Activated CD8-positive, alpha-beta memory T cell treated with anti-CD3 and anti-CD28 coated beads, Interleukin-2, amount 50 U/mL, for 1 hour (primary cell): Measurements from ENCODE around the gene NRXN3.

Experiments
- DNase-seq: peaks from one replicate; pipeline ENCODE4 v3.0.0-alpha.2; 2020; ENCODE audit errors: extremely low read depth

Gene NRXN3

DNA sequence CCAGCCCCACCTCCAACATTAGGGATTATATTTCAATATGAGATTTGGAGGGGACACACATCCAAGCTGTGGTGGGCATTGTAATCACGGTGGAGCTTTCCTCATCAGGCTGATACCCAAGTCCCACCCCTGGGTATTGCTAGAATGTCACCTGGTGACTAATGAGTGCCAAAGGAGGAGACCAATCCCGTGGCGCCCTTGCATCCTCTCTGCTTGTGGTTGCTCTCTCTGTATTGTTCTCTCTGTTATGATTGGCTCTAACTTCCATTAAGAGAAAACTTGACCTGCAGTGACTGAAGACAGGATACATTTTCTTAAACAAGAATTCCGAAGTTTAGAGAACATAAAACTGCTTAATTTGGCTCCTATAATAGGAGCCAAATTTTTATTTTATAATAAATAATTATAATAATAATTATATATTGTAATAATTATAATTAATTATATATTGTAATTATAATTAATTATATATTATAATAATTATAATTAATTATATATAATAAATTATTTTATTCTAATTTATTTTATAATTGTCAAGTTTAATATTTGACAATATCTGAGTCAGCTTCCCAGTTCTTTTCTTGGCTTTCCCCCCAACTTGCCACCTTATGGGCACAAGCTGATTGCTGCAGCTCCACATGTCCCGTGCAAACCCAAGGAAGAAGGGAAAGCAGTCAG is 1621.0 kb downstream of the NRXN3 start:
- DNase-seq: no peak

DNA sequence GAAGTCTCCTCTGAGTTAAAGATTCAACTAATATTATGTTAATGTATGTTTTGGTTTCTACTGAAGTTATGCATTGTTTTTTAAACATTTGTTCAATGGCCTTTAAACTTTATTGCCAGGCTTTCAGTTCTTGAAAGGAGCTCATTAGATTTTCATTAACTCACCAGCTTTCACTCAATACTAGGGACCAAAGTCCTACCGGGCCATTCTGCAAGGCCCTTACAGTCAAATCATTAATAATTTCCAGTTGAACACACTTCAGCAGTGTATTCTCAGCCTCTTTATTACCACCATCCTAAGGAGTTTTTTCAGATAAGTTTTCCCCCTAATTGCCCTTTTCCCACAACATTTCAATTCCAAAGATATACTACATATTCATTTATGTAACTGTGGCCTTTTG is 1631.9 kb downstream of the NRXN3 start:
- DNase-seq: no peak

DNA sequence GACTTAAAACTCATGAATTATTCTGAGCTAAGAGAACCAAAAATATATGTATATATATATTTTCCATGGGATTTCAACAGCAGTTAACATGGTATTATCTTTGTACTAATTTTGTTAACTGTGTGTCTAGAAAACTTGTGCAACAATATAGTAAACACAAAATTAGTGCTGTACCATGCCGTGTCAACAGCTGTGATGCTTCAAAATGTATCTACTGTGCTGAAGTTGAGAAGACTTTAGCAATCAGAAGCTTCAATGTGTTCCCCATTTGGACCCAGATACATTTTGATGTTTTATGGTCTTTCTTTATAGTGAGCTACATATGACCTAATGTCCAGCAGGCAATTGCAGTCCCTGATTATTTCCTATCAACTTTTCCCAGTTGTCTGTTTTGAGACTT is 1635.5 kb downstream of the NRXN3 start:
- DNase-seq: no peak

DNA sequence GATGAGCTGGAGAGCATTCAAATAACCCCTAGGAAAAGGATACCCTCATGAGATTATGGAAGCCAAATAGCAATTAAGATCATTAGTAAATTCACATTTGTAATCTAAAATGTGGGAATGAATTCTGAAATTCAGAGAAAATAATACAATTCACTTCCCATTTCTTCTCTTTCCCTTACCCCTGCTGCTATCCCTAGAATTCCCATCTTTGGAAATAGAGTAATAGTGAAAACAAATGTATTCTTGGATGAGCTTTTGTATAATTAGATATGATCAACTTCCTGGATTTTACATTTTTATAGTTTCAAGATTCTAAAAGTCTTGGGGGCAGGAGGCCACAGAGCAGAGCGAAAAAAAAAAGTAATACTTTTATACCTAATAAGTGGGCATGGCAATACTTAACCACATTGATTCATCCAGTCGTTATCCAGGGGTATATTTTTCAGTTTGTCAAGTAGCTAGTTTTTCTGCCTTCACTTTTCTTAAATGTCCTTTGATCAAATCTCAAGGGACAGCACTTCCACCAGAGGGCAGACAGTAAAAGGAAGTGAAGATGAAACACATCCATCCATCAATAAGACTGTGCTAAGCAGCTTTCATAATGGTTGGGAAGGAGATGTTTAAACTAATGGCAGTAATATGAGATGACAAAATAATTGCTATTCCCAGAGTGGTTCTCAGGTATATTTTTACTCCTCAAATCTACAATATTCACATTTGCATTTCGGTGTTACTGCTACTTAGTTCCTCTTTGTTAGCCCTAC is 1639.9 kb downstream of the NRXN3 start:
- DNase-seq: no peak

DNA sequence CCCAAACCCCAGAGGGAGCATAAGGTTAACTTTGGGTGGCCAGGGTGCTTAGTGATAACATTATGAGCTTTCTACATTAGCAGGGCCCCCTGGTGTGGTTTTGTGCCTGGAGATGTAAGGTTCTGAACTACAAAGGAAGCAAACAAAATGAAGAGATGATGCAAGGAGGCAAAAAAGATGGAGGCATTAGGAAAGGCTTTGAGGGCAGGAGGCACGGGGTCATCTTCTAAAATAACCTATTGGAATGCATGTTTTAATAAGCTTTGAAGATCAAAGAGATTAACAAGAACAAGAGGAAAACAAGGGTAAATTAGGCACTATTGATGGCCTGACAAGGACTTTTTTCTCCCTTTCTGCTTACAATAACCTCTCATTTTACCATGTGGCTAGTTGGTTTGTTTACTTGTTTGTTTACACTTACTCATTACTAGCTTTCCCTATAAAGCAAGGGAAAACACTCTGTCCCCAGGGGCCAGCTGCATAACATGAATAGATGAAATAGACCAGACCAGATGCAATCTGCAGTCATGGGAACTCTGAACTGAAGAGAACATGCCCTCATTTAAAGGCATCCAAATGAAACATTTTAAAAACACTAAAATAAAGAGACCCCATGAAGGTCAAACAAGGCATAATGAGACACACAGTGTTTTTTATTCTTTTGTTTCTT is 1650.8 kb downstream of the NRXN3 start:
- DNase-seq: no peak

DNA sequence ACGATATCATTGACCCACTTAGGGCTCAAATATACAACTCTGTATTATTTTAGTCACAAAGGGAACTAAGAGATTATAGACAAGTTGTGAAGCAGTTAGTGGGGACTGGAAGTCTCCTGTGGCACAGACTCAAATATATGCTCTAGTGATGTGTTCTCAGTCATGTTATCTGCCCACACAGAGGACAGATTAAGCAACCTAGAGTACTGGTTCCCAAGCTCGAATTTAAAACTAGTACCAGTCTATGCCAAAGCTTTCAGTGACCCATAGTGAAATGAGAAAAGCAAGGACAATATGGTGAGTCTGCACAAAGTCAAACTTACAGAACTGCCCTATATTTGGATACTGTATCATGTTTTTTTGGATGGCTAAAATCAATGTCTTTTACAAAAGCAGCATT is 1651.9 kb downstream of the NRXN3 start:
- no peak for DNase-seq

DNA sequence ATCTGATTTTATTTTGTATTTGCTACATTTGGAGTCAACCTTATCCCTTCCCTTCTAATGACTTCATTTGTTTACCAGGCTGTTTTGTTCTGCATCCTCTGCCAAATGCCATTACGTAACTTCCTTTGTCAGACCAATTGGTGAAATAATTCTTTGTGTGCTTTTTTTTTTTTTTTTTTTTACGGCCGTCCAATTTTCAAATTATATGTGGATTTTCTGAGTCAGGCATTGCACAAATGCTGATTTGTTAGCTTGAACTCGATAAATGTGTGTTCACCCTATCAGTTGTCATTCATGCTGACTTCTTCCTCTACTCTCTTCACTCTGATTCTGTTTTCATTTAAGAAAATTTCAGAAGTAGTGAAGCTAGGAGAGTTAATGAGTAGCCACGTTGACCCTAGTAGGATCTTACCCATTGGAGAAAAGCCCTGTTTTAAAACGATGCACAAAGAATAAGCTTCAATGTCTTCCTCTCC is 1654.9 kb downstream of the NRXN3 start:
- DNase-seq: no peak

DNA sequence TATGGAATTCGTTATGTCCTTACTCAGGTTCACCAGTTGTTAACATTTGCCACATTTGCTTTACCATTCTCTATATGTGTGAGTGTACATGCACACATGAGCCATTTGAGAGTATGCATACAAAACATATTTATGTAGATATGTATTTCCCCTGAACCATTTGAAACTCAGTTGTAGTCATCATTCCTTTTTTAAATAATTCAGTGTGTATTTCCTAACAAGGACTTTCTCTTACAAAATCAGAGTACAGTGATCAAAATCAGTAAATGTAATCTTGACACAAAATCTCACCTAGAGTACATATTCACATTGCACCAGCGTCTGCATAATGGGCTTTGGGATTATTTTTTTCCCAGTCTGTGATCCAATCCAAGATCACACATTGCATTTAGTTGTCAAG is 1656.2 kb downstream of the NRXN3 start:
- DNase-seq: no peak

DNA sequence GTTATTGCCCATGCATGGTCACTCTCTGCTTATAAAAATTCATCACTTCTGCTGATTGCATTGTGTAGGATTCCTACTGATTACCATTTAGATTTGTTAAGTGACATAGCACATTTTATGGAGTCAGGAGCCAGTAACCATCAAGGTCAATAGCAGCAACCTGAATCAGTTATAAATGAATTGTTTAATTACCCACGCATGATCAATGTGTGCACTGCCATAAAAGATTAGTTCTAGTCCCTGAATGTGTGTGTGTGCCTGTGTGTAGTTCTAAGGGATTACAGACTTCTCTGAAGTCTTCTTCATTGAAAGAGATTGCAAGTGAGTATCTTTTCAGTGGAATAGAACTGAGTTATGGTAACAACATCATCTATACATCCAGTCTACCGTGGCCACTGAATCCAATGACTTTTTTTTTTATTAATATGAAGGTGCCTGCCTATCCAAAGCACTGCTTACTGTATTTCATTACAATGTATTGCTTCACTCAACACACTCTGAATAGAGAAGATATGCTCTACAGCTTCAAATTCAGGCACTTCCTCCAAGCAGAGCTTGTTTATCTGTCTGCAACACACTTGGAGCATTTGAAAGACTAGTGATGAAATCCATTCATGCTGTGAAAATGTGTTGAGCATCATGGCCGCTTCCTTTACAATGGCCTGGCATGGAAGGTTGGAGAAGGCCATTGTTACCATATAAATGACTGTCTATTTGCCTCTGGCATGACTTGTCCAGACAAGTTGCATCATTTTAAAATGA is 1659.4 kb downstream of the NRXN3 start:
- no peak for DNase-seq

DNA sequence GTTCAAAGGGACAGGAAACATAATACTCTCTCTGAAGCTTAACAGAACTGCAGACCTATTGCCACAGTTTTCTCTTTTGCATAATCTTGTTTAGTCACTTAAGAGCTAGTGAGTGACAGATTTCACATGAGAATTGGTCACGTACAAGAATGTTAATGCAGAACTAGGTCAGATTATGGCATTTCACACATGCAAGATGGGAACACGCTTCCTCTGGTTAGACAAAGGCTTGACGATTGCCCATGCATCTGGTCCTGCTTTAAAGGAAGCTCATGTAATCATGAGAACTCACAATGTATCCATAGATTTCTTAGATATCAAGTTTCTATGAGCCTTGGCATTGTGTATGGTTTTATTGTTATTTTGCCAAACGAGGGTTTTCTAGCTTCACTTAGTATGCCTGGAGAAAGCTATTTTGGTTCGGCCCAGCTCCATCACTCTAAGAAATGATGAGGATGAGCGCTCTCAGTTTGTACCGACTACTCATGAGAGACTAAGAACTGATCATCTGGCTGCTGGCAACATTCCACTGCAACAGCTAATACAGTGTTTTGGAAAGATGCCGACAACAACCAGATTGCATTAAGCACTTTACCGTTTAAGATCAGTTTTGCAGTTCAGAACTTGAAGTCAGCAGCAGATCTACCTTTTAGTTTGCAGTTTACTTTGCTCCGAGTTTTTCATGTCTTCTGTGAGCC is 1661.2 kb downstream of the NRXN3 start:
- no peak for DNase-seq

DNA sequence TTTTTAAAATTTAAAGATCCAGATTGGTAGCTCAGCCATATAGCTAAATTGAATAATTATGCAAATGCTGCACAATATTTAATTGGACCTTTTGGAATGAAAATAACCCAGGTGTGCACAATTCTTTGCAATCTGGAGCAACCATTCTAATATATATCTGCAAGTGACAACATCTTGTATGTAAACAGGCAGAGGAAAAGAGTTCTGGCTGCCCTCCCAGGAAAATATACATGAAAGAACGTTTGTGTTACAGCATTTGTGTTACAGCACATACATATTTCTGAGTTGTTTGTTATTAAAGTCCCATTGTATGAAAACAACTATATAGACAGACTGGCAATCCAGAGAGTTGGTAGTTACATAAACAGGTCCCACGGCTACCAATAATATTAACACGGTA is 1663.6 kb downstream of the NRXN3 start:
- DNase-seq: no peak

DNA sequence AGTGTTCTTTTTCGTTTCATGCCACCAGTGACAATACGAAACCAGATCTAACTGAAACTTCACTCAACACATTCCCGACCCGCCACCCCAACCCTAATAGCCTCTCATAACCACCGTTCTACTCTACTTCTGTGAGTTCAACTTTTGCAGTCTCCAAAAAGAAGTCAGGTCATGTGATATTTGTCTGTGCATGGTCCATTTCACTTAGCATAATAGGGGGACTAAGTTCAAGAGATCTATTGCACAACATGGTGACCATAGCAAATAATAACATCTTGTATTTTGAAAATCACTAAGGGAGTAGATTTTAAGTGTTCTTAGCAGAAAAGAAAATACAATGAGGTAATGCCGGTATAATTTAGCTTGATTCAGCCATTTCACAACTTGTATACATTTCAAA is 1664.7 kb downstream of the NRXN3 start:
- DNase-seq: no peak

DNA sequence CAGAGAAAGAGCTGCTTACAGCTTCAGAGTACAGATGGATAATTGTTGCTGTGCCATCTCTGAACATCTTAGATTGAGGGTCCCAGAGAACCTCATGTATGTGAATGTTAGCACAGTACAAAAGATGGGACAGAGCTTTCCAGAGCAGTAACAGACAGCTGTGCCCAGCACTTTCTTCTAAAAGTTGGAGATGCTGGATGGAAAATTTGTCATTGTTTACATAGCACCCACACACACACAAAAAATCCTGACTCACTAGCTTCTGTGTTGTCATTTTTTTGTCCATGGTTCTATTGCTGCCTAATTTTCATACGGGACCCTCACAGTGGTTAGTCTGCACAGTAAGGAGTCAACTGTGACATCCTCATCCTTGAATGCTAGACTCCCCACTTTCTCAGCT is 1666.4 kb downstream of the NRXN3 start:
- DNase-seq: no peak

DNA sequence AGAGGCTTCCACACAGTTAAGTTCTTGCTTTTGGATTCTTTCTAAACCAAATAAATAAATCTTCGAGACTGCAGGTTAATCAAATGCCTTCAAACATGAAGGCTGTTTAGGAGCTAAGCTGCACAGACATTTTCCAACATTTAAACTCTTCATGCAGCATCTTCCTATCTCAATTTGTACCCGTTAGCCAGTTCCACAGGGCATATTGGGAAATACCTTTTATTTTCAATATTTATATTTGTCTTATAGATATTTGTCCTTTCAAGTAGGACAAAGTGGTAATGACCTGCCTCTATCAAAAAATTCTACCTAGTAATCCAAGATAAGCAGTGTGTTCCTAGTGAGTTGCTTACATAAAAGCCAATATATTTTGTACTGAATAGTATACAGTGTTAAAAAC is 1667.5 kb downstream of the NRXN3 start:
- DNase-seq: no peak

DNA sequence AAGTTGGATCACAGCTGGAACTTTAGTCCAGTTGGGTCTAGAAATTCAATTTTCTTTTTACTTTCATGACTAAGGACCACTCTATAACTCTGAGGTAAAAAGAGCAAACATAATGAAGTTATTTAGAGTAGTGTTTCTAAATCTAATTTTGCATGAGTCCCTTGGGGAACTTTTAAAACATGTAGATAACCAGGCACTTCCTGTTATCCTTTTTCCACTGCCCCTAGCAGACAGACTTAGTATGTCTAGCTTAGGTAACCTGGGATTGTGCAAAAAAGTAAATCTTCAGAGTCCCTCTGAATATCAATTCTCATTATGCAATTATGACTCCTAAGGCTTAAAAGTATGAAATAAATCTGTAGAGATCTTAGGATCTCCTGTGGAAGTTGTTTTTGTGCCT is 1669.9 kb downstream of the NRXN3 start:
- DNase-seq: no peak

DNA sequence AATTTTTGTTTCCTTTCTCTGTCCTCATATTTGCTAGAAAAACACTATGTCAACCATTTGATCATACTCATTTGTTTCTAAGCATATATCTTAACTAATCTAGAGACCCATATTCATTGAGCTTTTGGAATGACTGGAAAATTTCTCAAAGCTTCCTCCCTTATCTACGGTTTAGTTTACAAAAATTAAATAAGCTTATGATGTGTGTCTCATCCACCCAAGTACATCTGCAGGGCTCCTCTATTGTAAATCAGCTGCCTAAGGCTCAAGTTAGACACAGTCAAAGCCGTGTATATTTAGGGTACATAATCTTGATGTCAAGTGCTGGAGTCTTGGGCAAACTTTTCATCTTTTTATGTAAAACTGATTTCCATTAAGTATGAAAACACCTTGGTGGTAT is 1670.7 kb downstream of the NRXN3 start:
- no peak for DNase-seq

DNA sequence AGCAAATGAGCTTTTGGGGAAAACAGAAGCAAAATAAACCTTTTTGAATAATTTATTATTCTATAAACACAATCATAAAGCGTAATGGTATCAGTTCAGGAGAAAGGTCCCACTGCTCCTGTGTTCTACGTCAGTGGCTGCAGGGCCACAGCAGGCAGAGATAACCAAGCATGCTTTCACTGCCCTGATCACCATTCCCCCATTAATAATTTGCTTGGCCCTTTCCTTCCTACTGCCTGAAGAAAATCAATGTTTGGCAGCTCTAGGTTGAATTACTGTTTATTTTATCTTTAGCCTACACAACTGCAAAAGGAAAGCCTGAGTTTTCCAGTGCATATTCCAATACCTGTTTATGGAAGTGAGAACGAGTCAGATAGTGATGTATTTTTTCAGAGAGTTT is 1671.3 kb downstream of the NRXN3 start:
- no peak for DNase-seq

DNA sequence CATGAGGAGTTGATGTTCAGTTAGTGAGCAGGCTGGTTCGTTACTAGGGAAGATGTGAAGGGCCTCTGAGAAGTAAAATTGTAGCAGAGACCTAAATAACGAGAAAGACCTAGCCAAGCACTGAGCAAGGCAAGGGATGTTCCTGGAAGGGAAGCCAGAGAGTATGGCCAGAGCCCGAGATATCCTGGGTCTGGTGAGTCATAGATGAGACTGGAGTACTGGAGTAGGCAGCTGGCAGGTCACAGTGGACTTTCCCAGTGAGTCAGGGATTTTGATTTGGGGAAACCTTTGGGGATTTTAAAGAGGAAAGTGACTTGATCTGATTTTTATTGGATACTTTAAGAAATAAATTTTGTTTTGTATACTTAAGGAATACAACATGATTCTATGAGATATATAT is 1672.1 kb downstream of the NRXN3 start:
- no peak for DNase-seq

DNA sequence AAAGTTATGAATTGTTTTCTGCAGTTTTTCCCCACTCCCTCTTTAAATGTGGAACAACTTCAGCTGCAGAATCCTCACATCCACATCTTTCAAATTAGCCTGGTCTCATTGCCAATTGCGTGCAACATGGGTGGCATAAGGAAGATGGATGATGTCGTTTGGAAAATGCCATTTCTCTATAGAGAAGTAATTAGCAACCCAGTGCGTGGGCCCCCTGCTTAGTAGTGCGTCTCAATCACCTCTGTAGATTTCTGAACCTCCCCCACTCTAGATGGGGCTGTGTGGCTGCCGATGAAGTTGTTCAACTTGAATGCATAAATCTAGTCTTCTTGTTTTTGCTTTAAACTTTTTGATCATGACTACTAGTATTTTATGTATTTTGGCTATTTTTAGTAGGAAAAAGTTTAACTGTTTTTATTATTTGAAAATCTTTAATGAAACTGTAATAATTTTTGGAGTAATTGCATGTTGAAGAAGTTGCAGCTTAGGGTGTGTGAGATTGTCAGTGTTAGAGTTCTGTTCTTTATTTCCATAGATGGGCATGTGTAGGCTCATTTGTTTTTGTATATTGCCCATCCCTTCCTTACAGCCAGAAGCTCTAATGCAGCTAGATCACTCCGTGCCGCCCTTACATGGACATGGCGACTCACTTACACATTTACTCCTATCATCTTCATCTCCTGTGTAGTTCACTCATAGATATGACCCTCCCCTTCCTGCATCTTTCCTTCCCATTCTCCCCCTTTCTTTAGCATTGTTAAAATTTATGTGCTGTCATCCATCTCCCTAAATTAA is 1683.0 kb downstream of the NRXN3 start:
- DNase-seq: no peak

DNA sequence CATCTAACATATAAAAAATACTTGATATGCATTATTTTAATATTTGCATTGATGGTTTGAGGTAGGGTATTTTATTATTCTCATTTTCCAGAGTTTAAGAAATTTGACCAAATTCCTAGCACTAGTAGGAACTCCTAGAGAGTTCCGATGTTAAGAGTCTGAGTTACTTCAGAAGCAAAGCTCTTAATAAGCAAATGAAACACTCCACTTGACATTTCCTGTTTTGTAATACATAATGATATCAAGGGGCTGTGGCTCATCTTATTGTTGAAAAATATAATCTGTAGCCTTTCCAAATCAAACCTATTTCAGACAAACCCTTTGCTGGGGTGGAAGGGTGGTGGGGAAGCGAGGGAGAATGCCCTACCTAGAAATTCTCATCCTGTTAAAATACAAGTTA is 1685.6 kb downstream of the NRXN3 start:
- no peak for DNase-seq

DNA sequence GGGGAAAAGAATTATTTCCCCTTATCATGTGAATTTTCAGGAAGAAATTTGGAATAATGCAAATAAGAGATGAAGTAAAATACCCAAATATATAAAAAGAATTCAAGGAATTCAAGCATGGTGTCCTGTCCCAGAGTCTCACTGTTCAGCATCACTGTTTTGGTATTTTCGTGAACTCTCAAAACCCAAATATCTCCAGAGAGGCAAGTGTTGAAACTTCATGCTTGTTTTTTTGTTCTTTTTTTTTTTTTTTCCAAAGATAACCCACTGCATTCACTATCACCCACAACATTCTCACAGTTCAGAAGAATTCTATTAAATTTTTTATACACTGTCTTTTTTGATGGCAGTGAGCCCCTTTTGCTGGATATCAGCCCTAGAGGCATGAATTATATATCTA is 1686.2 kb downstream of the NRXN3 start:
- no peak for DNase-seq
